Ishikawa (cell line): Measurements from ENCODE around the gene ESR1.

Source experiments
- CEBPB ChIP-seq: IDR thresholded peaks from 2 replicates; pipeline ENCODE4 v1.6.1; 2012
- CREB1 ChIP-seq: IDR thresholded peaks from 2 replicates; pipeline ENCODE4 v1.6.1; 2012; ENCODE audit warnings: low read depth
- EGR1 ChIP-seq: IDR thresholded peaks from 2 replicates; pipeline ENCODE4 v1.6.1; 2012
- EP300 ChIP-seq: IDR thresholded peaks from 2 replicates; pipeline ENCODE4 v1.6.1; 2012; ENCODE audit warnings: borderline replicate concordance
- FOXM1 ChIP-seq: IDR thresholded peaks from 2 replicates; pipeline ENCODE4 v1.6.1; 2012; ENCODE audit warnings: low read depth, borderline replicate concordance
- NFIC ChIP-seq: IDR thresholded peaks from 2 replicates; pipeline ENCODE4 v1.6.1; 2012
- RAD21 ChIP-seq: IDR thresholded peaks from 2 replicates; pipeline ENCODE4 v1.6.1; 2012; ENCODE audit warnings: low read depth
- TAF1 ChIP-seq: IDR thresholded peaks from 2 replicates; pipeline ENCODE4 v1.6.1; 2012; ENCODE audit warnings: low read depth, mild to moderate bottlenecking
- TCF12 ChIP-seq: IDR thresholded peaks from 2 replicates; pipeline ENCODE4 v1.6.1; 2012; ENCODE audit warnings: low read depth
- TEAD4 ChIP-seq: IDR thresholded peaks from 2 replicates; pipeline ENCODE4 v1.6.1; 2012
- YY1 ChIP-seq: IDR thresholded peaks from 2 replicates; pipeline ENCODE4 v1.6.1; 2012; ENCODE audit warnings: low read depth
- ZBTB7A ChIP-seq: IDR thresholded peaks from 2 replicates; pipeline ENCODE4 v1.6.1; 2012; ENCODE audit warnings: low read depth
- TF ChIP-seq, protein P1 (sequence below): IDR thresholded peaks from 2 replicates; pipeline ENCODE4 v1.6.1; 2012; ENCODE audit warnings: low read depth, mild to moderate bottlenecking
- TF ChIP-seq, protein P2 (sequence below): IDR thresholded peaks from 2 replicates; pipeline ENCODE4 v1.6.1; 2012
- TF ChIP-seq, protein P3 (sequence below): IDR thresholded peaks from 2 replicates; pipeline ENCODE4 v1.6.1; 2012

The ESR1 gene

DNA sequence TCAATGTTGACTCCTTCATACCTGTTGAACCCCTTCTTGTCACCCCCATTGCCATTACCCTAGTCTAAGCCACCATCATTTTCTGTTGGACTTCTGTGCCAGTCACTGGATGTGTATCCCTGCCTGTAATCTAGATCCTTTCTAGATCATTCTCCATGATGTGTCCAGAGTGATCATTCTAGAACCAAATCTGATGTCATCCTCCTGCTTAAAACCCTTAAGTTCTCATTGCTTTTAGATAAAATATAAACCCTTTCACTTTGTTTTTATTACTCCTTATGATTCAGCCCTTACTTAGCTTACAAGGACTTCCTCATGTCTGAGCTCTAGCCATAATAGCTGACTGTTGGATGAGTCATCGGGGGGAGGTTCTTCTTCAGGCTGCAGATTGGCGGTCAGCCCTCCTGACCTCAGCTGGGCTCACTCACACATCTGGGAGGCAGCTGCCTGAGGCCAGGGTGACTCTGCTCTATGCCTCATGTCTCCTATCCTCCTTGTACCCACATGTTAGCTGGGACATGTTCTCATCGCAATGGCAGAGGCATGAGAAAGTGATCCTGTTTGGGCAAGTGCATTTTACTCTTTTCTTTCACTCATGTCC, 287.6 kb downstream of the ESR1 start:
- no peak for TF ChIP-seq ZBTB7A
- TF ChIP-seq, protein P1, sequence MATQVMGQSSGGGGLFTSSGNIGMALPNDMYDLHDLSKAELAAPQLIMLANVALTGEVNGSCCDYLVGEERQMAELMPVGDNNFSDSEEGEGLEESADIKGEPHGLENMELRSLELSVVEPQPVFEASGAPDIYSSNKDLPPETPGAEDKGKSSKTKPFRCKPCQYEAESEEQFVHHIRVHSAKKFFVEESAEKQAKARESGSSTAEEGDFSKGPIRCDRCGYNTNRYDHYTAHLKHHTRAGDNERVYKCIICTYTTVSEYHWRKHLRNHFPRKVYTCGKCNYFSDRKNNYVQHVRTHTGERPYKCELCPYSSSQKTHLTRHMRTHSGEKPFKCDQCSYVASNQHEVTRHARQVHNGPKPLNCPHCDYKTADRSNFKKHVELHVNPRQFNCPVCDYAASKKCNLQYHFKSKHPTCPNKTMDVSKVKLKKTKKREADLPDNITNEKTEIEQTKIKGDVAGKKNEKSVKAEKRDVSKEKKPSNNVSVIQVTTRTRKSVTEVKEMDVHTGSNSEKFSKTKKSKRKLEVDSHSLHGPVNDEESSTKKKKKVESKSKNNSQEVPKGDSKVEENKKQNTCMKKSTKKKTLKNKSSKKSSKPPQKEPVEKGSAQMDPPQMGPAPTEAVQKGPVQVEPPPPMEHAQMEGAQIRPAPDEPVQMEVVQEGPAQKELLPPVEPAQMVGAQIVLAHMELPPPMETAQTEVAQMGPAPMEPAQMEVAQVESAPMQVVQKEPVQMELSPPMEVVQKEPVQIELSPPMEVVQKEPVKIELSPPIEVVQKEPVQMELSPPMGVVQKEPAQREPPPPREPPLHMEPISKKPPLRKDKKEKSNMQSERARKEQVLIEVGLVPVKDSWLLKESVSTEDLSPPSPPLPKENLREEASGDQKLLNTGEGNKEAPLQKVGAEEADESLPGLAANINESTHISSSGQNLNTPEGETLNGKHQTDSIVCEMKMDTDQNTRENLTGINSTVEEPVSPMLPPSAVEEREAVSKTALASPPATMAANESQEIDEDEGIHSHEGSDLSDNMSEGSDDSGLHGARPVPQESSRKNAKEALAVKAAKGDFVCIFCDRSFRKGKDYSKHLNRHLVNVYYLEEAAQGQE: no peak
- no peak for TF ChIP-seq TCF12
- TF ChIP-seq TEAD4: no peak
- TF ChIP-seq EGR1: no peak
- TF ChIP-seq EP300: no peak
- TF ChIP-seq FOXM1: no peak
- TF ChIP-seq, protein P2, sequence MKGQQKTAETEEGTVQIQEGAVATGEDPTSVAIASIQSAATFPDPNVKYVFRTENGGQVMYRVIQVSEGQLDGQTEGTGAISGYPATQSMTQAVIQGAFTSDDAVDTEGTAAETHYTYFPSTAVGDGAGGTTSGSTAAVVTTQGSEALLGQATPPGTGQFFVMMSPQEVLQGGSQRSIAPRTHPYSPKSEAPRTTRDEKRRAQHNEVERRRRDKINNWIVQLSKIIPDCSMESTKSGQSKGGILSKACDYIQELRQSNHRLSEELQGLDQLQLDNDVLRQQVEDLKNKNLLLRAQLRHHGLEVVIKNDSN: no peak
- no peak for TF ChIP-seq TAF1
- TF ChIP-seq CREB1: no peak

DNA sequence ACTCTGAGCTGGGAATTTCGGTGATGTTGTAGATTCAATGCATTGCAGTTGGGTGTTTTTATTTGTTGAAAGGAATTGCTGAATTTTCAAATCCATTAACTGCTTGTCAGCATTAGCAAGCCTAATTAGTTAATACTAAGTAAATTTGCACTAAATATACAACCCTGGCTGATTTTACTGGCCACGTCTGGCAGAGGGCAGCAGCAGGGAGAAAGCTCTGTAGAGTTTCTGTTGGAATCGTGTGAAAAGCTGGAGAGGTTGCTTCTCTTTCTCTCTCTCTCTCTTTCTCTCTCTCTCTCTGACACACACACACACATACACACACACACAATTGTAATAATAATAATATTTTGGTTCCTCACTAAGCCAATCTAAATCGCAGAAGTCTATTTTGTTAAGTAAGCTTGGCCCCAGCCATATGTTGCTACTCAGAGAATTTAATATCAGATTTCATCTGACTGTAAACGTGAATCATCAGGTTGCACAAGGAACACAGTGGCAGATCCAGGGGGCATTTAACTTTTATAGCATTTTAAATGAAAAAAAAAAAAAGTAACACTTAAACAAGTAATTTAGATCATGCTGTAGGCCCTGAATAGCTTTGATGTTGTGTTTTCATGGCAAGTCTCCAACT, 289.5 kb downstream of the ESR1 start:
- no peak for TF ChIP-seq EGR1
- TF ChIP-seq, protein P3, sequence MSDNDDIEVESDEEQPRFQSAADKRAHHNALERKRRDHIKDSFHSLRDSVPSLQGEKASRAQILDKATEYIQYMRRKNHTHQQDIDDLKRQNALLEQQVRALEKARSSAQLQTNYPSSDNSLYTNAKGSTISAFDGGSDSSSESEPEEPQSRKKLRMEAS: no peak
- TF ChIP-seq, protein P1: no peak
- no peak for TF ChIP-seq FOXM1
- TF ChIP-seq ZBTB7A: no peak
- TF ChIP-seq, protein P2: no peak
- no peak for TF ChIP-seq RAD21
- TF ChIP-seq NFIC: no peak
- no peak for TF ChIP-seq TAF1

GRCh38 chr6:152098683-152099082, 291.2 kb downstream of the ESR1 start:
- no peak for TF ChIP-seq TEAD4
- TF ChIP-seq RAD21: no peak
- TF ChIP-seq, protein P2: no peak
- TF ChIP-seq YY1: no peak

GRCh38 chr6:152099446-152100182, 292.1 kb downstream of the ESR1 start:
- TF ChIP-seq TAF1: no peak
- TF ChIP-seq RAD21: no peak

GRCh38 chr6:152100183-152100618, 292.7 kb downstream of the ESR1 start:
- no peak for TF ChIP-seq ZBTB7A
- no peak for TF ChIP-seq CEBPB
- no peak for TF ChIP-seq EP300
- no peak for TF ChIP-seq EGR1
- TF ChIP-seq, protein P2: no peak
- TF ChIP-seq YY1: no peak
- TF ChIP-seq, protein P3: no peak
- no peak for TF ChIP-seq CREB1
- TF ChIP-seq, protein P1: no peak
- TF ChIP-seq TCF12: no peak
- TF ChIP-seq NFIC: no peak
- no peak for TF ChIP-seq RAD21
- TF ChIP-seq FOXM1: no peak
- TF ChIP-seq TEAD4: no peak
- no peak for TF ChIP-seq TAF1
